HEK293T (cell line): ENCODE data around the gene IRF2BP1.

Experiments
- BHLHE40 ChIP-seq: fragments of 450-650 bp; IDR thresholded peaks from 2 replicates; pipeline ENCODE4 v1.6.1; 2016; ENCODE audit warnings: mild to moderate bottlenecking, moderate library complexity, borderline replicate concordance
- ELF4 ChIP-seq: fragments of 450-650 bp; IDR thresholded peaks from 2 replicates; pipeline ENCODE4 v1.6.1; 2017; ENCODE audit warnings: antibody characterized with exemption
- FOXK2 ChIP-seq: fragments of 450-650 bp; IDR thresholded peaks from 2 replicates; pipeline ENCODE4 v1.6.1; 2016; ENCODE audit warnings: mild to moderate bottlenecking
- FOXM1 ChIP-seq: fragments of 450-650 bp; IDR thresholded peaks from 2 replicates; pipeline ENCODE4 v1.6.1; 2017; ENCODE audit warnings: mild to moderate bottlenecking, borderline replicate concordance
- SP1 ChIP-seq: fragments of 450-650 bp; IDR thresholded peaks from 2 replicates; pipeline ENCODE4 v1.6.1; 2017
- SUZ12 ChIP-seq: fragments of 450-650 bp; IDR thresholded peaks from 2 replicates; pipeline ENCODE4 v1.6.1; 2016; ENCODE audit warnings: mild to moderate bottlenecking
- ZNF384 ChIP-seq: fragments of 450-650 bp; IDR thresholded peaks from 2 replicates; pipeline ENCODE4 v1.6.1; 2016

- TF ChIP-seq SUZ12 (no peak), ZNF384 (no peak), BHLHE40 (no peak), SP1 (no peak), ELF4 (no peak), FOXM1 (no peak), FOXK2 (no peak)
These were observed 31.7 kb downstream of the IRF2BP1 start for GRCh38 chr19:45854167-45854778.
